Endometrium (tissue), 2 donors: ENCODE data around the gene PLD1.

Source experiments
- FAIRE-seq: peaks from 2 replicates; lab custom pipeline; 2012; peaks lifted over from hg19 to GRCh38; lab: Jason Lieb, UNC
- donor health status: control.
- donor health status: control.

PLD1 gene

DNA sequence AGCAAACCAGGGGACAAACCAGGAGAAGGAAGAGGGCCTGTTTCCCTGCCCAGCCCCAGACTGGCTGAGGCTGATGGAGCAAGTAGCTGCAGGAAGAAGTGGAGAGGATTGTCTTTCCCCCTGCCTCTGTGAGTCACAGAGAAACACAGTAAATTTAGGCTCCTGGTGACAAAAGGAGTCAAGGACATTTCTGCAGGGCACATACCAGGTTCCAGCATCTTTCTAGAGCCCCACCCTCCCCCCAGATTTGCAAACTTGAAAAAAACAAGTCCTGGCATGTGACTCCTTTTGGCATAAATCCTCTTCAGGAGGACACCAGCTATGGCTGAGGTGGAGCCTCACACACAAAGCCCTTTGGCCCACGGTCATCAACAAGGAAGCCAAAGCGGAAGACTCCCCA is 17.8 kb downstream of the PLD1 start:
- no peak for FAIRE-seq

DNA sequence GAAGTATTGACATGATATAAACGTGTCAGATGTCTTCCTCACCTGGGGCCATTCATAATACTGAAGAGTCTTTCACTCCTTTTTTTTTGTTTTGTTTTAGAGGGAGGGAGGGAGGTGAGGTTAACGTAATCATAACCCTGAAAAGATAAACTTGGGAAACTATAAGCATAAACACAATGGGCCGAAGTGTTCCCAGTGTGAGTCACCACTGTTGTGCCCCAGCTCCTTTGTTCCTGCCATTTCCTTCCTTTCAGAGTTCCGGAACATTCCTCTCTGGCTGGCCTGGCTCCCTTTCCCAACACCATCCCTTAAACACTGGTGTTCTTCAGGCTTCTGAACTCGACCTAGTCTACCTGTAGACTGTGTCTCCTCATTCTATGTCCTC is 18.6 kb downstream of the PLD1 start:
- FAIRE-seq, result no peak

DNA sequence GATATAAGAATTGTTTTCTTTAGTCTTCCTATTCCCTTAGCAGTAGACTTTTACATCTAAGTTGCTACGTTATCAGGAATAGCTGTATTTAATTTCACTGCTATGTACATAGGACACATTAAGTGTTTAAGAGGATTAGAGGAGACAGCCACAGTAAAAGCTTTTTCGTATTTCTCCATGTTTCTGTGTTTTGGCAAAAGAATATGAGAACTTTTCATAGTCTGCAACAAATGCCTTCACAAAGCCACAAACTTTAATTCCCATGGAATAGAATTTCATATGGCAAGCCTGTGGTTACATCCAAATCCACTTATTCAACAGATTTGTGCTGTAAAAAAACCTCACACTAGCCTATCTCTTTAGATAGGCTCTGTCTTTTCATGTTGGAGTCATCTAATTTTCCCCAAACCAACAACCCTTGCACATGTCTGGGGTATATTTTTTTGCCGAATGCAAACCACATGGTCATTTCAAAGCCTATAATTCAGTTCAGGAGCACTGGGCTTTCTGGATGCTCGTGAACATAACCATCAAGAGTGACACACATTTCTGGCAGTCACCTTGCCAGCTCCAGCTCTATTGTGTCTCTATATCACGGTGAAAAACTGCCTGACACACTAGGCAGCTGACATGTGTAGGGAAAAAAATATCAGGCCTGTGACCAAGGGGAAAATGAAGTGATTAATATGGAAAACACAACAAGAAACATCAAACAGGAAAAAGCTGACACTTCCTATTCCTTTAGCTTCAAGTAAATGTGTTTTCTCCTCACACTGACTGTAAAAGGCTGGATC is 19.2 kb downstream of the PLD1 start:
- no peak for FAIRE-seq

DNA sequence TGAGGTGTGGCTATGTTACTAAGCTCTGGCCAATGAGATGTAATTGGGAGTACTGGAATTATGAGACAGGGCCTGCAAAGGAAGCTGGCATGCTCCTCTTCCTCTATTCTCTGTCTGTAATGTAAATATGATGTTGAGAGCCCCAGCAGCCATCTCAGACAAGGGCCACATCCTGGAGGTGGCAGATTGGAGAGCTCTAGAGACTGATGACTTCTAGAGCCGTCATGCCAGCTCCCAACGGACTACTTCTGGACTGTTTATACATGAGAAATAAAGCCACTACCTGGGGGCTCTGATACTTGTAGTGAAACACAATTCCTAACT is 19.7 kb downstream of the PLD1 start:
- FAIRE-seq, result no peak

DNA sequence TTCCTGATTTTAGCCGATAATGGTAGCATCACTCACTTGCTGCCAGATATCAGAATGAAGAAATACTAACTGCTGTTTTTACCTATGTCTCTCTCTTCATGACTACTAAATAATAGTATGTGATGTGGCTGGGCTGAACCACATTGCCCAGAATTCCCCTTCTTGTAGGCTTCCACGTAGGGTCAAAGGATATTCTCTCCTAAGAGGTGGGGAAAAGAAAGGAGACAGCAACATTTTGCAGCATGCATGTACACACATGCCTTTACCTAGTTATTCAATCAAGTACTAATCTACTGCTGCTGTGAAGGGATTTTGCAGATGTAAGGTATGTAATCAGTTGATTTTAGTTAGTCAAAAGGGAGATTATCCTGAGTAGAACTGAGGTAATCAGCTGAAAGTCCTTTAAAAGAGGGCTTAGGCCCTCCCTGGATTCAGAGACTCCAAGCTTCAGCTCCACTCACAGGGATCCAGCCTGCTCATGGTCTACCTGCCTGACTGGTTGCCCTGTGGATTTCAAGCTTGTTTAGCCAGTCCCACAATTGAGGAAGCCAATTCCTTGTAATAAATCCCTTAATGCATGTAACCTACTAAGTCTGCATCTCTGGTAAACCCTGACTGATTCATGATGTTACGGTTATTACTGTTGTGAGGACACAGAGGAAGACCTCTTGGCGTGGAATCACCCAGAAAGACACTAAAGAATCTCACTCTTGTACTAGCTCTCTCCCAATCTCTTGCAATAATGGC is 20.4 kb downstream of the PLD1 start:
- FAIRE-seq, result no peak

DNA sequence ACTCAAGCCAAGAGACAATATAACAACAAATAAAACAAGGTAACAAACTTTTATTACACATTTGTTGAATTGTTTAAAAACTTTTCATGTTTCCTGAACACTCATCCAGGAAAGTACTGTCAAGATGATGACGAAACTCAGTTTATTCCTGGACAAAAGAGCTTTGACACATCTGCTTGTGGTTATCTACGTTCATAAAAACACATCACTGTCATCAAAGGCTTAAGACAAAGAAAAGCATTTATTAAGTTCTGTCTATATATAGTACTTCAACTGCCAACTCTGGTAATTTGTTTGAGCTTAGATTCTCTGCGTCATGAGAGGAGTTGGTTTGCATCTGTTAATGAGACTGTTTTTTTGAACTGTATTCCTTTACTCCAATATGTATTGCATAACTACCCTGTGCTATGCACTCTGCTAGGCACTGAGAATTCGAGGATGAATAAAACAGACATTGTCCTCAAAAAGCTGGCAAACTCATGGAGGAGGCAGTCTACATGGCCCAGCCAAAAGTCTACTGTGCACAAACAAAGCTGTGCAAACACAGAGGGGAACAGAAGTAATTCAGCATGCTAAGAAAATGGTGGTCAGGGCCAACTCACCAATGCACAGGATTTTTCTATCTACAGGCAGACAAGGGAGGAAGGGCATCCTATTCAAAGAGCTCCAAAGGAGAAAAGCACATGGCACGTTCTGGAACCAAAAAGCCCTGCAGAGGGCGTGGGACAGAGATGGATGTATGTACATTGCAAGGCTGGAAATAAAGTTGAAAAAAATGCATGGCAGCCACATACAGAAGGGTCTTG is 21.5 kb downstream of the PLD1 start:
- FAIRE-seq, result peak; percentile 99

DNA sequence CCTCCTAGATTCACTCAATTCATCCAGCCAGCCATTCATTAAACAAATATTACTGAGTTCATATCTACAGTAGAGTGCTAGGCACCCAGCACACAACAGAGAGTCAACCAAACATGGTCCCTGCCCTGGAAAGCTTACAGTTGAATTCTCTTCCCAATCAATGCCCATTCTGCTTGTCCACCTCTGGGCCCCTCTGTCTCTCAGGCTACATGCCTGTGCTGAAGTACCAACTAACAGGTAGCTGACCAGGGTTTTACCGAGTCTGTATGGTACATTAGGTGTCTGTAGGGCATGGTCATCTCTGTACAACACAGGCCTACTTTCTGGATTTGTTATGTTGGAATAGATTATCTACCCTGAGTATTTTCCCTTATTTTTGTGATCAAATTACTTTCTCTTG is 23.3 kb downstream of the PLD1 start:
- FAIRE-seq, result no peak

DNA sequence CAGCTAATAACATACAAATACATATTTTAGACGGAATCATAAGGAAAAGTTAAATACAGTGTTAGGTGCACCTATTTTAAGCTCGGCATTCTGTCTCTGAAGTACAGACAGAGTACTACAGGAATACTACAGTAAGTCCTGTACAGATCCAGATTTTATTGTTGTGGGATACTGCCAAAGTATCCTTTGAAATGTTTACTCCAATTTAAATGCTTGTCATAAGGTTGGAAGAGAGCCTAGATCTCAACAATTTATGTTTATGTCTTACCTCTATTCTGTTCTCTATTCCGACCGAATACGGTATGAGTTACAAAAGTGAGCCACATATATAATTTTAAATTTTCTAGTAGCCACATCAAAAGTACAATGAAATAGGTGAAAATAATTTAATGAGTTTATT is 25.3 kb downstream of the PLD1 start:
- FAIRE-seq, result no peak

DNA sequence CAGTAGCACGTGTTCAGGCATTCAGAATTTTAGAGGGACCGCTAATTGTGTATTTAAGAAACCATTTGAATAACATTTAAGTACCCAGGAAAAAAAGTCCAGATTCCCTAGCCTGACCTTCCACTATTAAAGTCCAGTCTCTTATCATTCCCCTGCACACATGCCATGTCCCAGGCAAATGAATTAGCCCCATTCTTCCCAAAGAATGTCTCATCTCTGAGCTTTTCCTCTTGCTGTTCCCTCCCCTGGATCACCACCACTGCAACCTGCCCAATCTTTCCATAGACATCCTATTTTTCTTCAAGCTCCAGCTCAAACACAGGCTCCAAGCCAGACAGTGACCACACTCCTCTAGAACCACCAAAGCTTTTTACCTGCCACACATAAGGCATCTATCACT is 25.9 kb downstream of the PLD1 start:
- FAIRE-seq, result no peak

DNA sequence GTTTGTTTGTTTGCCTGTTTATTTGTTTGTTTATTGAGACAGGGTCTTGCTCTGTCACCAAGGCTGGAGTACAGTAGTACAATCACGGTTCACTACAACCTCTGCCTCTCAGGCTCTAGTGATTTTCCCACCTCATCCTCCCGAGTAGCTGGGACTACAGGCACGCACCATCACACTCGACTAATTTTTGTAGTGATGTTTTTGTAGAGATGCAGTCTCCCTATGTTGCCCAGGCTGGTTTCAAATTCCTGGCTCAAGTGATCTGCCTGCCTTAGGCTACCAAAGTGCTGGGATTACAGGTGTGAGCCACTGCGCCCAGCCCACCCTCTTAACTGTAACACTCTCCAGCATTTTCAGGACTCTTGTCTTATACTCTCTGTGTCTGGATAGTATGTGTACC is 26.7 kb downstream of the PLD1 start:
- FAIRE-seq, result no peak

DNA sequence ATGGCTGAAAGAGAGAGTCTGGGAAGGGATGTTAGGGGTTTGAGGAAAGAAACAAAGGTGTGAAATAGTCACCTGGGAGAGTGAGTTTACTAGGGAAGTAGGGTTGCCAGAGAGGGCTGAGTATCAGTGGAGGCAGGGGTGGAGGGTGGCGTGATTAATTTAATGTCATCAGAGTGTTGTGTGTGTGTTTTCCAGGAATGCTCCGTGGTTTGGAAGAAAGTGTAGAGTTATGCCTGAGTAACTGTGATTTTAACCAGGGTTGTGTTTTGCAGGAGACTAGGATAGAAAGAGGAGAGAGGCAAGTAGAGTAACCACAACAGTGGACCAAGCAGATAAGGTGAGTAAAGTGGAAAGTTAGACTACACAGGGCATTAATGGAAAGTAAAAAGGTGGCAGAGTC is 27.2 kb downstream of the PLD1 start:
- no peak for FAIRE-seq

DNA sequence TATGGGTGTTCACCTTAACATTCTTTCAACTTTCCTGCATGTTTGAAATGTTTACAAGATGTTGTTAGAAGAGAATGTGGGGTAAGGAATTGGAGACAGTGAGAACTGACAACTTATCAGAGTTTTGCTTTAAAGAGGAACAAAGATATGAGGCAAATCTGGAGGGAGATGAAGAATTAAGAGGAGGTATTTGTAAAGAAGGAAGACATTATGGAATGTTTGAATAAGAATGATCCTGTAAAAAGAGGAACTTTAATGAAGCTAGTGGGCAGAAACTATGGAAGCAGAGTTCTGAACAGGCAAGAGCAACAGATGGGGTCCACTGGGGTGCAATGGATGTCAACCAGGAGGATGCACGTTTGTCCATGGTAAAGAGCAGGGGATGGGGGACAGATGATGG is 27.7 kb downstream of the PLD1 start:
- no peak for FAIRE-seq

DNA sequence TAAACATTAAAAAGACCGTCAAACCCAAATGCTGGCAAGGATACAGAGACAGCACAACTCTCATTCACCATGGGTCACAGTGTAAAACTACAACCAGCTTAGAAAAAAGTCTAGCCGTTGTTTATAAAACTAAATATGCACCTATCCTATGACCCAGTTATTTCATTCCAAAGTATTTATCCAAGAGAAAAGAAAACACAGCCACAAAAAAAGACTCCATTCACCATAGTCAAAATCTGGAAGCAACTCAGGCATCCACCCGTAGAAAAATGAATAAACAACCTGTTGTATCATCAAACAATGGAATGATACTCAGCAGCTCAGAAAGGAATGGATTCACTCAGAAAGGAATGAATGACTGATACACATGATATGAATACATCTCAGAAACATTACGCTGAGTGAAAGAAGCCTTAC is 28.6 kb downstream of the PLD1 start:
- no peak for FAIRE-seq

DNA sequence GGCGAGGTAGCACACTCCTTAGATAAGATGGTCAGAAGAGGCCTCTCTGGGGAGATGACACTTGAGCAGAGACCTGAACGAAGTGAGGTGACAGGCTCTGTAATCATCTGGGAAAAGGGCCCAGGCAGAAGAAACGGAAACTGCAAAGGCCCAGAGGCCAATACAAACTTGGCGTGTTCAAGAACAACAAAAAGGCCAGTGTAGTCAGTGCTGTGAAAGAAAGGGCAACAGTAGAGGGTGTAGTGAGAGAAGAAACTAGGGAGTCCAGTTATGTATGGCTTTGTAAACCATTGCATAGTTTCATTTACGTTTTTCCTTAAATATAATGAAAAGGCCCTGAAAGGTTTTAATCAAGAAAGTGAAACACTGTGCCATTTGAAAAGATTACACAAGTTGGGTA is 31.8 kb downstream of the PLD1 start:
- no peak for FAIRE-seq

DNA sequence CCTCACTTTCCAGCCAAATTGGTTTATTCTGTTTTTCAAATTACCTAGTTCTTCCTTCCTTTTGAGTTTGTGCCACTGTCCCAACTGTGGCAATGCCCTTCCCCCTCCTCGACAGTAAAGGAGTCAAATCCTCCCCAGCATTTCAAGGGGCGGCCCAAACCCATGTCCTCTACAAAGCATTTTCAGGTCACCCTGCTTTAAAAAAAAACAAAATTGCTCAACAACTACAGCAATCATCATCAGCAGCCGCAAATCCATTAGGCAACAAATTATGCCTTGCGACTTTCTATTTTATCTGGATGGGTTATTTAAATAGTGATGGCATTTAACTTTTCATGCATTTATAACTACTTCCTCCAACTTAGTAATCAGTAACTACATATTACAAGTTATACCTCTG is 32.7 kb downstream of the PLD1 start:
- FAIRE-seq, result no peak

DNA sequence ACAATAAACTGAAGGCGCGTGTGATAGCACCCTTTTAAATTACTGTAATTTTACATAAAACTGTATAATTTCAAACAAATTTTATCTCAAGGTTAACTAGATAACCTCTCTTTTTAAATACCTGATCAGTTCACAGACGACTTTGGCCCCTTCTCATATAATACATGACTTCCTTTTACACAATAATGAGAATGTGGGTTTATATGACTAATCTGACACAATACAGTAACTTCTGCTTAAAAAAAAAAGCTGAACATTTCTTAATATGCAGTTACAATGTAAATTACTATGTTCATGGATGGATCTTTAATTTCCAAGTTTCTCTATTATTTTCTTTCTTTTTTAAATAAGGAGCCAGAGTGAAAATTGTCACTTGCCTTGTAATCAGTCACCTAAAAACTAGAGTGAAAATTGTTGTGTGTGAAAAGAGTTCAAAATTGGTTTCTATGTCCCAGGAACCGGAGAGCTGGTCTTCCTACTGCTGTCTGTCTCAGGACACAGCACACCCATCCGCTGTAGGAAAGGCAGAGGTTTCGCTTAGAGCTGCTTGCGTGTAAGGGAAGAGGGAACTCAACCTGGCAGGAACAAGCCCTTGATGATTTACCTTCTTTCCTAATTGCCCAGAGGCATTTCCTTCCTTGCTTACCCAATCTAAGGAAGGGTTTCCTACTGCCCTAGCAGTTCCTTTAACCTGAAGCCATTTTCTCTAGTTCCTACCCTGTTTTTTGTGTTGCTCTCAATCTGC is 33.3 kb downstream of the PLD1 start:
- FAIRE-seq, result no peak

DNA sequence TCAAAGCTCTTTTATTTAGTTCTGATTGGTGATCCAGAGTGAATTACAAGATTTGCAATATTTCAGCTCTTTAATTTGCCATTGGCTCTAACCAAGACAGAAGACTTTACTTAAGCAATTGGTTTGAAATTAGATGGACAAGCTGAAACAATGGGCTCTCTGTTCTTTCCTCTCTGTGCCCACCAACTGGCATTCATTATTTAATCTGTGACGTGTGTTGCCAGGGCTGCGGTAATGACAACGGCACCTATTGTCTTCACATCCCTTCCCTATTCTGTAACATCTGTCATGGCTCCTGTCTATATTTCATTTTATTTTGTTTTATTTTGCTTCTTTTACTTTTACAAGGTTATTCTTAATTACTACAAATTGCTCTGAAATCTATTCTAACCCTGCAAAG is 33.9 kb downstream of the PLD1 start:
- no peak for FAIRE-seq

DNA sequence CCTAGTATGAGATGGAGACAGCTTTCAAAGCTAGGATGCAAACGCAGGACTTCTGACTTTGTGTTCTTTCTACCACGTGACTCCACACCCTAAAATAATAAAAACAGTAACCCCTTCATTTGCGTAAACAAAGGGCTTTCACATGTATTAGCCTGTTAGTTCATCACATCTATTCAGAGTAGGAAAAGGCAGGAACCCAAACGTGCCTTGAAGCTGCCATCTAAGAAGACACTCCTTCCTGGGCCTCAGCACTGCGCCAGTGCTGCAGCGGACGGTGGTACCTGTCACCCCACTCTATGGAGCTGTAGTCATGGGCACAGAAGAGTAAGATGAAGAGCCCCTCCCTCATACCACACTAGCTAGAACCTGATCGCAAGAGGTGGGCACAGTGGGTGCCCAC is 34.3 kb downstream of the PLD1 start:
- FAIRE-seq, result no peak

DNA sequence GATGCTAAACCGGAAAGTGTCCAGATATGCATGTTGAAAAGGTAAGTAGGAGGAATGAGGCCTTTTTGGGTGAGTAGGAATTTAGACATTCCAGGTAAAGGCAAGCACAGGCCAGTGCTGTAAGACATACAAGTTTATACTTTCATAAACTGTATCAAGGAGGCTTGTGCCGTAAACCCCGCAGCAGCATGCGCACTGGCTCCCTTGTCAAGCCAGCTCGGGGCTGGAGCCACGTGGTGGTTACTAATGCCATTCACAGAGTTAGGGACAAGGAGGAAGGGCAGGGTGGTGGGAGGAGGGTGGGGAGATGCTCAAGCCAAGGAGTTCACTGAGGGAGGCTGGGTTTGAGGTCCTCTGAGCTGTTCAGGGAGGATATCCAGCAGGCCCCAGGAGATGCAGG is 35.8 kb downstream of the PLD1 start:
- no peak for FAIRE-seq

DNA sequence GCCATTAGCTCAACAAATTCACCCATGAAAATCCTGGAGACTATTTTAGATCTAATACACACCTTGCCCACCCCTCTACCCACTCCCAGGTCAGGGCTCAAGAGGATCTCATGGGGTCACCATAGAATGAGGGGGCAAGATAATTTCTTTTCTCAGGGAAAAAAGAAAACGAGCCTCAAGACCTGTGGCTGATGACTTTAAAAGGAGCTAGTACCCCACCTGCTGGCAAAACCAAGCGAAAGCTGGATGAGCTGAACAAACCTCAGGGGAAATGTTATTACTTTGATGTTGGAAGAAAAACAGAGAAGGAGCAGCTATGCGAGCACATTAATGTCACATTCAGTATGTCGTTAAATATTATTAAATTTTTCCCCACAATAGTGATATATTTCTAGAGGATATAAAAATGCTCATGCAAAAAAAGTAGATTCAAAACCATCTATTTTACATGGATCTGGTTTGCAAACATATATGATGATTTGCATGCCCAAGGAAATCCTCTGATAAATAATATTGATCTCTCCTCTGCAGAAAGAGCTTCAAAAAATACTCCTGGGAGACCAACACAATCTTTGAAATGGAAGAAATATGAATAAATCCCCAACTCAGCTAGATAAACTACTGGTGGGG is 37.7 kb downstream of the PLD1 start:
- peak; percentile 41 for FAIRE-seq

DNA sequence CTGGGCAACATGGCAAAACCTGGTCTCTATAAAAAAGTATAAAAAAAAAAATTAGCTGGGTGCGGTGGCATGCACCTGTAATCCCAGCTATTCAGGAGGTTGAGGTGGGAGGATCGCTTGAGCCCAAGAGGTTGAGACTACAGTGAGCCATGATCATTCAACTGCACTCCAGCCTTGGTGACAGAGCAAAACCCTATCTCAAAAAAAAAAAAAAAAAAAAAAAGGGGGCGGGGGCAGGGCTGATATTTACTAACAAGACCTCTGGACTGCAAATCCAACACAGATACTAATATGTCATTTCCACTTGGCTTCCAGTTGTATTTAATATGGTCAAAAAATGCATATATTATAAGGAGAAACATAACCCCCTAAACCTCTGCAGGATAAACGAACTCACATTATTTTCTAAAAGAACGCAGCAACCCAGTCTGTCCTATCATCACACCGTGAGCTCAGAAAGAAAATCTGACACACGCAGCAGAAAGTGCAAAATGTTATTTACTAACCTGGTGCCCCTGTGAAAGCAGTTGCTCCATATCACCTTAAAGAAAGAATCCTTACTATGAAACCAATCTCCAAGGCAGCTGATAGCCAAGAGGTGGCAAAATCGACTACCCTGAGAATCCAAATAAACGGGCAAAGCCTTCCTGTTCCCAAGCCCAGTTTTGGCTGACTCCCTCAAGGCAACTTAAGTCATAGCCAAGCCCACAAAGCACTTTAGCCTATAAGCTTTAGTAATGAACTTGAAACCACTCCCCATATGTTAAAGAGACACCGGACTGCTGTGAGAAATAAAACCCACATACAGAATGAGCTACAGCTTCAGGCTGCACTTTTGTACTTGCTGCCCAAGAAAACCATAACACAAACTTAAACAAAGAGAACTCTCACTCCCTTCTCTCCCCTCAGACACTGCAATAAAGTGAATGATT is 39.3 kb downstream of the PLD1 start:
- no peak for FAIRE-seq
